ENCODE data around the gene MGAT4C.
A peak's percentile ranks its signal among the peaks of the same experiment; 100 is the strongest.

MGAT4C gene

GRCh38 chr12:85996280-85996679, 259.9 kb downstream of the MGAT4C start:
- FAIRE-seq = no peak

GRCh38 chr12:85993746-85994145, 262.4 kb downstream of the MGAT4C start:
- FAIRE-seq (no peak), DNase-seq (ENCODE audit: insufficient read length, low spot score) (no peak)

More at GRCh38 chr12:85996280-85996679, 259.9 kb downstream of the MGAT4C start:
- peak; percentile 4 for DNase-seq (ENCODE audit: insufficient read length, low spot score)

- FAIRE-seq (no peak), DNase-seq (ENCODE audit: insufficient read length, low spot score) (no peak)
Observed at GRCh38 chr12:85985996-85986395, 270.2 kb downstream of the MGAT4C start.

- FAIRE-seq = no peak
Observed at GRCh38 chr12:85983601-85984000, 272.6 kb downstream of the MGAT4C start.

GRCh38 chr12:85979641-85980040, 276.6 kb downstream of the MGAT4C start:
- no peak for DNase-seq (ENCODE audit: insufficient read length, low spot score)
- no peak for FAIRE-seq

More at GRCh38 chr12:85983601-85984000, 272.6 kb downstream of the MGAT4C start:
- no peak for DNase-seq (ENCODE audit: insufficient read length, low spot score)

GRCh38 chr12:85975716-85976115, 280.5 kb downstream of the MGAT4C start:
- DNase-seq (ENCODE audit: insufficient read length, low spot score) (no peak), FAIRE-seq (no peak)

- FAIRE-seq = no peak
- DNase-seq (ENCODE audit: insufficient read length, low spot score) = no peak
Observed at GRCh38 chr12:85971800-85972199, 284.4 kb downstream of the MGAT4C start.

- DNase-seq (ENCODE audit: insufficient read length, low spot score) (no peak), FAIRE-seq (no peak)
Observed at GRCh38 chr12:85968606-85969005, 287.6 kb downstream of the MGAT4C start.

GRCh38 chr12:85963326-85963725, 292.9 kb downstream of the MGAT4C start:
- DNase-seq (ENCODE audit: insufficient read length, low spot score) (no peak), FAIRE-seq (no peak)

- DNase-seq (ENCODE audit: insufficient read length, low spot score) = no peak
Observed at GRCh38 chr12:85956081-85956480, 300.1 kb downstream of the MGAT4C start.

GRCh38 chr12:85955127-85955526, 301.1 kb downstream of the MGAT4C start:
- peak; percentile 13 for DNase-seq (ENCODE audit: insufficient read length, low spot score)
- no peak for FAIRE-seq

More at GRCh38 chr12:85956081-85956480, 300.1 kb downstream of the MGAT4C start:
- no peak for FAIRE-seq

GRCh38 chr12:85951823-85952222, 304.4 kb downstream of the MGAT4C start:
- peak; percentile 4 for DNase-seq (ENCODE audit: insufficient read length, low spot score)
- no peak for FAIRE-seq

GRCh38 chr12:85949253-85949652, 306.9 kb downstream of the MGAT4C start:
- DNase-seq (ENCODE audit: insufficient read length, low spot score) (no peak), FAIRE-seq (no peak)

- DNase-seq (ENCODE audit: insufficient read length, low spot score) (no peak), FAIRE-seq (no peak)
Observed at GRCh38 chr12:85948340-85948739, 307.9 kb downstream of the MGAT4C start.

GRCh38 chr12:85947286-85947685, 308.9 kb downstream of the MGAT4C start:
- DNase-seq (ENCODE audit: insufficient read length, low spot score) (no peak), FAIRE-seq (peak; percentile 16)

GRCh38 chr12:85946375-85946774, 309.8 kb downstream of the MGAT4C start:
- FAIRE-seq = no peak
- no peak for DNase-seq (ENCODE audit: insufficient read length, low spot score)

- FAIRE-seq = no peak
Observed at GRCh38 chr12:85927166-85927565, 329.0 kb downstream of the MGAT4C start.

GRCh38 chr12:85923767-85924331, 332.3 kb downstream of the MGAT4C start:
- peak; percentile 4 for DNase-seq (ENCODE audit: insufficient read length, low spot score)

More at GRCh38 chr12:85927166-85927565, 329.0 kb downstream of the MGAT4C start:
- DNase-seq (ENCODE audit: insufficient read length, low spot score) = no peak

GRCh38 chr12:85920324-85920947, 335.8 kb downstream of the MGAT4C start:
- FAIRE-seq (no peak), DNase-seq (ENCODE audit: insufficient read length, low spot score) (peak; percentile 29)

More at GRCh38 chr12:85923767-85924331, 332.3 kb downstream of the MGAT4C start:
- no peak for FAIRE-seq

All from HTR-8/SVneo (cell line).